ENCODE results near the gene ME1.
A peak's percentile ranks its signal among the peaks of the same experiment; 100 is the strongest.
"Not testable (repeated sequence)": the region's sequence is repeated elsewhere in the genome, so short reads cannot be mapped to it uniquely, and the experiment has no call there.

Gene ME1

GRCh38 chr6:83464381-83465140 lies 33.7 kb upstream of the ME1 start:
- no peak for DNase-seq (ENCODE audit: low read depth)

DNA sequence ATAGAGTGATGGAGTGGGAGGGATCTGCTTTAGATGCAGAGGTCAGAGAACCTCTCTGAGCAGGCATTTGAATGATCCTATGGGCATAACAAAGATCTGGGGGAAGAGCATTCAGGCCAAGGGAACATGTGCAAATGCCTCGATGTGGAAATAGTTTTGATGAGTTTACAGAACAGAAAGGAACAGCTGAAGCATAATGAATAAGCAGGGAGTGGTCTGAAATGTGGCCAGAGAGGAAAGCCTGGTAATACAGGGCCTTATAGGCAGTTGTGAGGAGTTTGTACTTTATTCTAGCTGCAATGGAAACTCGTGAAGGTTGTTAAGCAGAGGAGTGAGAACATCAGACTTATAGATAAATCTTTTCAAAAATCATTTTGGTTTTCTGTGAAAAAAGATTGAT lies 33.0 kb upstream of the ME1 start:
- H3K4me3 ChIP-seq (ENCODE audit: low read depth, low read length) = no peak overlapping the region
- TF ChIP-seq, protein P1, sequence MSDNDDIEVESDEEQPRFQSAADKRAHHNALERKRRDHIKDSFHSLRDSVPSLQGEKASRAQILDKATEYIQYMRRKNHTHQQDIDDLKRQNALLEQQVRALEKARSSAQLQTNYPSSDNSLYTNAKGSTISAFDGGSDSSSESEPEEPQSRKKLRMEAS (IDR thresholded peaks at IDR 0.05; ENCODE audit: low read depth, low read length) = no peak
- TF ChIP-seq CTCF (IDR thresholded peaks at IDR 0.05; ENCODE audit: low read depth, low read length) (no peak), POLR2A (IDR thresholded peaks at IDR 0.05; ENCODE audit: extremely low read depth, insufficient read length) (no peak), MYC (IDR thresholded peaks at IDR 0.05; ENCODE audit: low read depth, low read length) (no peak)
- no peak for DNase-seq (ENCODE audit: low read depth)

More at GRCh38 chr6:83464381-83465140, 33.7 kb upstream of the ME1 start:
- H3K4me3 ChIP-seq (ENCODE audit: low read depth, low read length) = no peak overlapping the region
- no peak for TF ChIP-seq CTCF (IDR thresholded peaks at IDR 0.05; ENCODE audit: low read depth, low read length)

DNA sequence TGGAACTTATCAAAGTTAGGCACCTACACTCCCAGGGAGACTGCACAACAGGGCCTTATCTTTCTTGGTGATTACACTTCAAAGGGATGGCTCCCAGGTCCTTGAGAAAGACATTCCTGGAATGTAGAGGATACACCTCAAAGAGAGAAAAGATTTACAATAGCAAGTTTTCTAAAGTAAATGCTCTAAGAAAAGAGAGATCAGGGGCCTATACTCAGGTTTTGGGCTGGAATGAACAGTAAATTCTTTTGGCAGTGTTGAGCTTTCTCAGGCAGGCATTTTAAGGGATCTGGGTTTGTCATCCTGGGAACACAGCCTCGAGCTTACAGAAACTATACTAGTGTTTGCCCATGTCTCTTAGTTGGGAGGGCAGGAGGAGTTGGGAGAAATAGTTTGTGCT lies 31.7 kb upstream of the ME1 start:
- TF ChIP-seq POLR2A (IDR thresholded peaks at IDR 0.05; ENCODE audit: extremely low read depth, insufficient read length) = no peak
- TF ChIP-seq, protein P1 (IDR thresholded peaks at IDR 0.05; ENCODE audit: low read depth, low read length) = no peak
- no peak for TF ChIP-seq MYC (IDR thresholded peaks at IDR 0.05; ENCODE audit: low read depth, low read length)
- TF ChIP-seq CTCF (IDR thresholded peaks at IDR 0.05; ENCODE audit: low read depth, low read length) = no peak
- DNase-seq (ENCODE audit: low read depth) = no peak
- H3K4me3 ChIP-seq (ENCODE audit: low read depth, low read length) = no peak overlapping the region

- DNase-seq (ENCODE audit: low read depth) = no peak
- H3K4me3 ChIP-seq (ENCODE audit: low read depth, low read length) = no peak overlapping the region
- TF ChIP-seq MYC (IDR thresholded peaks at IDR 0.05; ENCODE audit: low read depth, low read length) (no peak), CTCF (IDR thresholded peaks at IDR 0.05; ENCODE audit: low read depth, low read length) (no peak), POLR2A (IDR thresholded peaks at IDR 0.05; ENCODE audit: extremely low read depth, insufficient read length) (no peak)
- TF ChIP-seq, protein P1 (IDR thresholded peaks at IDR 0.05; ENCODE audit: low read depth, low read length) = no peak
Measured at GRCh38 chr6:83461438-83461837, 30.6 kb upstream of the ME1 start.

DNA sequence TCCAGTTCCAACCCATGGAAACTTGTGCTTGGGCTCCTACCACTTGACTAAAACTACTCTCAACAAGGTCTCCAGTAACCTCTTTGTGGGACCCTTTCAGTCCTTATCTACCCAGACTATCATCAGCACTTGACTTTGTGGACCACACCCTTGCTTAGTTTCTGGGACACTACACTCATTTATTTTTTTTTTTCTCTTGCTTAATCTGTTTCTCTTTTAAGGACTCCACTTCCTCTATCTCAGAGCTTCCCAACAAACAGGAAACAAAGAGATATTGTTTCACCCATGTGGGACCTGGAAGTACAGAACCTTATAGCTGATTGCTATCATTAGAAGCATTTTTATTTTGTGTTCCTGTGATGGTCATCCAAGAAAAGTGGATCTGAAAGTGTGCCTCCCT lies 28.8 kb upstream of the ME1 start:
- TF ChIP-seq MYC (IDR thresholded peaks at IDR 0.05; ENCODE audit: low read depth, low read length) (no peak), CTCF (IDR thresholded peaks at IDR 0.05; ENCODE audit: low read depth, low read length) (no peak), POLR2A (IDR thresholded peaks at IDR 0.05; ENCODE audit: extremely low read depth, insufficient read length) (no peak)
- TF ChIP-seq, protein P1 (IDR thresholded peaks at IDR 0.05; ENCODE audit: low read depth, low read length) = no peak
- DNase-seq (ENCODE audit: low read depth) = peak; percentile 43

DNA sequence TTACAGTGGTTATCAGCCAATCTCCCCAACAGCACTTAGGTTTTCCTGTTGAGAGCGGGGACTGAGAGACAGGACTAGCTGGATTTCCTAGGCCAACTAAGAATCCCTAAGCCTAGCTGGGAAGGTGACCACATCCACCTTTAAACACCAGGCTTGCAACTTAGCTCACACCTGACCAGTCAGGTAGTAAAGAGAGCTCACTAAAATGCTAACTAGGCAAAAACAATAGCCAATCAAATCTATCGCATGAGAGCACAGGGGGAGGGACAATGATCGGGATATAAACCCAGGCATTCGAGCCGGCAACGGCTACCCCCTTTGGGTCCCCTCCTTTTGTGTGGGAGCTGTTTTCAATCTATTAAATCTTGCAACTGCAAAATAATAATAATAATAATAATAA lies 19.2 kb upstream of the ME1 start:
- not testable (repeated sequence) for DNase-seq (ENCODE audit: low read depth); H3K4me3 ChIP-seq (ENCODE audit: low read depth, low read length)

More for the DNA sequence above, 28.8 kb upstream of the ME1 start:
- H3K4me3 ChIP-seq (ENCODE audit: low read depth, low read length) = no peak overlapping the region

- DNase-seq (ENCODE audit: low read depth) = not testable (repeated sequence)
Measured at GRCh38 chr6:83444086-83444699, 13.3 kb upstream of the ME1 start.

More at GRCh38 chr6:83444086-83444699, 13.3 kb upstream of the ME1 start:
- H3K4me3 ChIP-seq (ENCODE audit: low read depth, low read length) = not testable (repeated sequence)
